HepG2 (cell line): ENCODE results near the gene PPM1H. TPM values are rescaled to one million over a fixed set of nuclear protein-coding genes. Genes with fewer than 3 reads are reported as not detected.

Experiments
- CERS6 ChIP-seq: sonication (generic); formaldehyde crosslinking; IDR thresholded peaks from 2 replicates; pipeline ENCODE4 v1.5.0; 2020; ENCODE audit warnings: missing genetic modification reagents
- GLI4 ChIP-seq: sonication (generic); formaldehyde crosslinking; IDR thresholded peaks from 2 replicates; pipeline ENCODE4 v1.5.1; 2020; ENCODE audit warnings: missing genetic modification reagents, mild to moderate bottlenecking, moderate library complexity, borderline replicate concordance
- GRHL1 ChIP-seq: sonication (generic); formaldehyde crosslinking; conservative IDR thresholded peaks from 2 replicates; pipeline ENCODE4 v1.8.0; 2022; ENCODE audit warnings: missing genetic modification reagents
- HOXA5 ChIP-seq: sonication (generic); formaldehyde crosslinking; IDR thresholded peaks from 2 replicates; pipeline ENCODE4 v1.4.0; 2020; ENCODE audit warnings: missing genetic modification reagents
- IRF2 ChIP-seq: IDR thresholded peaks from 2 replicates; pipeline ENCODE4 v1.6.1; 2018; ENCODE audit warnings: missing genetic modification reagents, missing compliant biosample characterization
- KAT8 ChIP-seq: IDR thresholded peaks from 2 replicates; pipeline ENCODE4 v1.6.1; 2016; ENCODE audit warnings: missing genetic modification reagents, missing compliant biosample characterization
- PHF8 ChIP-seq: sonication (generic); formaldehyde crosslinking; IDR thresholded peaks from 2 replicates; pipeline ENCODE4 v1.5.0; 2020; ENCODE audit warnings: missing genetic modification reagents
- POGZ ChIP-seq: sonication (generic); formaldehyde crosslinking; IDR thresholded peaks from 2 replicates; pipeline ENCODE4 v1.4.0; 2020; ENCODE audit warnings: mild to moderate bottlenecking, missing genetic modification reagents
- RBAK ChIP-seq: sonication (generic); formaldehyde crosslinking; IDR thresholded peaks from 2 replicates; pipeline ENCODE4 v1.5.1; 2020; ENCODE audit warnings: mild to moderate bottlenecking, missing genetic modification reagents
- ZNF460 ChIP-seq: sonication (generic); formaldehyde crosslinking; IDR thresholded peaks from 2 replicates; pipeline ENCODE4 v1.5.1; 2020; ENCODE audit warnings: missing genetic modification reagents, mild to moderate bottlenecking, borderline replicate concordance
- ZNF816 ChIP-seq: sonication (generic); formaldehyde crosslinking; IDR thresholded peaks from 2 replicates; pipeline ENCODE4 v1.8.0; 2022; ENCODE audit warnings: missing genetic modification reagents, mild to moderate bottlenecking, borderline replicate concordance
- polyA plus RNA-seq, 8 experiments: library from polyadenylated mRNA; depleted of rRNA in 3 of 8; stranded (reverse) in 7 of 8; unstranded in 1 of 8; fragments of >200 nt; fragmentation: Illumina TruSeq in 4 of 8; extraction: Trizol in 4 of 8; gene quantifications; 2 replicates each; pipeline versions ENCODE4 v1.2.1 to v1.2.3, GENCODE V29; 2011 to 2016; ENCODE audit warnings: low read depth in 4 of 8, missing spikeins in 1 of 8, mixed read lengths in 1 of 8; ENCODE audit not compliant: insufficient read depth in 1 of 8
- total RNA-seq, 5 experiments: library from RNA; depleted of rRNA; stranded (reverse); fragments of >200 nt; fragmentation: Illumina TruSeq; extraction: Trizol; gene quantifications; 2 replicates each; pipeline ENCODE4 v1.2.3, GENCODE V29; 2016; ENCODE audit warnings: low read depth in 1 of 5
- TF ChIP-seq, protein P1 (sequence below): sonication (generic); formaldehyde crosslinking; IDR thresholded peaks from 2 replicates; pipeline ENCODE4 v1.5.1; 2020; ENCODE audit warnings: mild to moderate bottlenecking, moderate library complexity, missing genetic modification reagents
- TF ChIP-seq, protein P2 (sequence below): sonication (generic); formaldehyde crosslinking; IDR thresholded peaks from 2 replicates; pipeline ENCODE4 v1.9.0; 2022; ENCODE audit warnings: low read depth, missing genetic modification reagents
- TF ChIP-seq, protein P3 (sequence below): sonication (generic); IDR thresholded peaks from 2 replicates; pipeline ENCODE4 v1.6.1; 2016; ENCODE audit warnings: low read depth, borderline replicate concordance
- TF ChIP-seq, protein P4 (sequence below): sonication (generic); formaldehyde crosslinking; IDR thresholded peaks from 2 replicates; pipeline ENCODE4 v1.9.0; 2022; ENCODE audit warnings: missing genetic modification reagents, mild to moderate bottlenecking, borderline replicate concordance
- TF ChIP-seq, protein P5 (sequence below): sonication (generic); formaldehyde crosslinking; IDR thresholded peaks from 2 replicates; pipeline ENCODE4 v1.5.0; 2020; ENCODE audit warnings: mild to moderate bottlenecking, low read depth, missing genetic modification reagents, borderline replicate concordance
- TF ChIP-seq, protein P6 (sequence below): sonication (generic); formaldehyde crosslinking; IDR thresholded peaks from 2 replicates; pipeline ENCODE4 v1.8.0; 2022; ENCODE audit warnings: missing genetic modification reagents, mild to moderate bottlenecking, moderate library complexity, borderline replicate concordance

Gene PPM1H
- total and polyA plus RNA-seq, 2 of the 13 experiments (the other 11 are each of a cell fraction or from before 2014, with no cell fraction given): 29.1 to 38.1 TPM

- TF ChIP-seq, protein P1, sequence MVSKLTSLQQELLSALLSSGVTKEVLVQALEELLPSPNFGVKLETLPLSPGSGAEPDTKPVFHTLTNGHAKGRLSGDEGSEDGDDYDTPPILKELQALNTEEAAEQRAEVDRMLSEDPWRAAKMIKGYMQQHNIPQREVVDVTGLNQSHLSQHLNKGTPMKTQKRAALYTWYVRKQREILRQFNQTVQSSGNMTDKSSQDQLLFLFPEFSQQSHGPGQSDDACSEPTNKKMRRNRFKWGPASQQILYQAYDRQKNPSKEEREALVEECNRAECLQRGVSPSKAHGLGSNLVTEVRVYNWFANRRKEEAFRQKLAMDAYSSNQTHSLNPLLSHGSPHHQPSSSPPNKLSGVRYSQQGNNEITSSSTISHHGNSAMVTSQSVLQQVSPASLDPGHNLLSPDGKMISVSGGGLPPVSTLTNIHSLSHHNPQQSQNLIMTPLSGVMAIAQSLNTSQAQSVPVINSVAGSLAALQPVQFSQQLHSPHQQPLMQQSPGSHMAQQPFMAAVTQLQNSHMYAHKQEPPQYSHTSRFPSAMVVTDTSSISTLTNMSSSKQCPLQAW (CRISPR knock-in tag): 0 out of 2 replicates have a peak, but pooled peaks have one; percentile 30
- TF ChIP-seq, protein P2, sequence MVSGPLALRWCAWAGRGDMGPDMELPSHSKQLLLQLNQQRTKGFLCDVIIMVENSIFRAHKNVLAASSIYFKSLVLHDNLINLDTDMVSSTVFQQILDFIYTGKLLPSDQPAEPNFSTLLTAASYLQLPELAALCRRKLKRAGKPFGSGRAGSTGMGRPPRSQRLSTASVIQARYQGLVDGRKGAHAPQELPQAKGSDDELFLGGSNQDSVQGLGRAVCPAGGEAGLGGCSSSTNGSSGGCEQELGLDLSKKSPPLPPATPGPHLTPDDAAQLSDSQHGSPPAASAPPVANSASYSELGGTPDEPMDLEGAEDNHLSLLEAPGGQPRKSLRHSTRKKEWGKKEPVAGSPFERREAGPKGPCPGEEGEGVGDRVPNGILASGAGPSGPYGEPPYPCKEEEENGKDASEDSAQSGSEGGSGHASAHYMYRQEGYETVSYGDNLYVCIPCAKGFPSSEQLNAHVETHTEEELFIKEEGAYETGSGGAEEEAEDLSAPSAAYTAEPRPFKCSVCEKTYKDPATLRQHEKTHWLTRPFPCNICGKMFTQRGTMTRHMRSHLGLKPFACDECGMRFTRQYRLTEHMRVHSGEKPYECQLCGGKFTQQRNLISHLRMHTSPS (CRISPR knock-in tag): no peak
- TF ChIP-seq CERS6 (CRISPR knock-in tag) (no peak), POGZ (CRISPR knock-in tag) (peak; percentile 80), GLI4 (CRISPR knock-in tag) (no peak), PHF8 (CRISPR knock-in tag) (no peak), IRF2 (CRISPR knock-in tag) (peak; percentile 70), HOXA5 (0 out of 2 replicates have a peak, but pooled peaks have one; percentile 63), RBAK (CRISPR knock-in tag) (no peak), KAT8 (CRISPR knock-in tag) (no peak; the same call in 1 of the 2 replicates), ZNF460 (CRISPR knock-in tag) (no peak), ZNF816 (CRISPR knock-in tag) (no peak), GRHL1 (CRISPR knock-in tag) (no peak)
- TF ChIP-seq, protein P3, sequence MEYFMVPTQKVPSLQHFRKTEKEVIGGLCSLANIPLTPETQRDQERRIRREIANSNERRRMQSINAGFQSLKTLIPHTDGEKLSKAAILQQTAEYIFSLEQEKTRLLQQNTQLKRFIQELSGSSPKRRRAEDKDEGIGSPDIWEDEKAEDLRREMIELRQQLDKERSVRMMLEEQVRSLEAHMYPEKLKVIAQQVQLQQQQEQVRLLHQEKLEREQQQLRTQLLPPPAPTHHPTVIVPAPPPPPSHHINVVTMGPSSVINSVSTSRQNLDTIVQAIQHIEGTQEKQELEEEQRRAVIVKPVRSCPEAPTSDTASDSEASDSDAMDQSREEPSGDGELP: no peak
- TF ChIP-seq, protein P4, sequence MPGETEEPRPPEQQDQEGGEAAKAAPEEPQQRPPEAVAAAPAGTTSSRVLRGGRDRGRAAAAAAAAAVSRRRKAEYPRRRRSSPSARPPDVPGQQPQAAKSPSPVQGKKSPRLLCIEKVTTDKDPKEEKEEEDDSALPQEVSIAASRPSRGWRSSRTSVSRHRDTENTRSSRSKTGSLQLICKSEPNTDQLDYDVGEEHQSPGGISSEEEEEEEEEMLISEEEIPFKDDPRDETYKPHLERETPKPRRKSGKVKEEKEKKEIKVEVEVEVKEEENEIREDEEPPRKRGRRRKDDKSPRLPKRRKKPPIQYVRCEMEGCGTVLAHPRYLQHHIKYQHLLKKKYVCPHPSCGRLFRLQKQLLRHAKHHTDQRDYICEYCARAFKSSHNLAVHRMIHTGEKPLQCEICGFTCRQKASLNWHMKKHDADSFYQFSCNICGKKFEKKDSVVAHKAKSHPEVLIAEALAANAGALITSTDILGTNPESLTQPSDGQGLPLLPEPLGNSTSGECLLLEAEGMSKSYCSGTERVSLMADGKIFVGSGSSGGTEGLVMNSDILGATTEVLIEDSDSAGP: no peak
- TF ChIP-seq, protein P5, sequence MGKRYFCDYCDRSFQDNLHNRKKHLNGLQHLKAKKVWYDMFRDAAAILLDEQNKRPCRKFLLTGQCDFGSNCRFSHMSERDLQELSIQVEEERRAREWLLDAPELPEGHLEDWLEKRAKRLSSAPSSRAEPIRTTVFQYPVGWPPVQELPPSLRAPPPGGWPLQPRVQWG: no peak
- TF ChIP-seq, protein P6, sequence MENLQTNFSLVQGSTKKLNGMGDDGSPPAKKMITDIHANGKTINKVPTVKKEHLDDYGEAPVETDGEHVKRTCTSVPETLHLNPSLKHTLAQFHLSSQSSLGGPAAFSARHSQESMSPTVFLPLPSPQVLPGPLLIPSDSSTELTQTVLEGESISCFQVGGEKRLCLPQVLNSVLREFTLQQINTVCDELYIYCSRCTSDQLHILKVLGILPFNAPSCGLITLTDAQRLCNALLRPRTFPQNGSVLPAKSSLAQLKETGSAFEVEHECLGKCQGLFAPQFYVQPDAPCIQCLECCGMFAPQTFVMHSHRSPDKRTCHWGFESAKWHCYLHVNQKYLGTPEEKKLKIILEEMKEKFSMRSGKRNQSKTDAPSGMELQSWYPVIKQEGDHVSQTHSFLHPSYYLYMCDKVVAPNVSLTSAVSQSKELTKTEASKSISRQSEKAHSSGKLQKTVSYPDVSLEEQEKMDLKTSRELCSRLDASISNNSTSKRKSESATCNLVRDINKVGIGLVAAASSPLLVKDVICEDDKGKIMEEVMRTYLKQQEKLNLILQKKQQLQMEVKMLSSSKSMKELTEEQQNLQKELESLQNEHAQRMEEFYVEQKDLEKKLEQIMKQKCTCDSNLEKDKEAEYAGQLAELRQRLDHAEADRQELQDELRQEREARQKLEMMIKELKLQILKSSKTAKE (CRISPR knock-in tag): 0 out of 2 replicates have a peak, but pooled peaks have one; percentile 30
Measured at GRCh38 chr12:62900686-62901272, 34.2 kb downstream of the PPM1H start (continued).
